UCSD-AML1 (cell line): ENCODE data around the gene TESK2.

Experiments used
- DNase-seq: peaks from one replicate; lab custom pipeline; 2025; ENCODE audit not compliant: unreplicated experiment; lab: John Stamatoyannopoulos, UW

TESK2 gene

DNA sequence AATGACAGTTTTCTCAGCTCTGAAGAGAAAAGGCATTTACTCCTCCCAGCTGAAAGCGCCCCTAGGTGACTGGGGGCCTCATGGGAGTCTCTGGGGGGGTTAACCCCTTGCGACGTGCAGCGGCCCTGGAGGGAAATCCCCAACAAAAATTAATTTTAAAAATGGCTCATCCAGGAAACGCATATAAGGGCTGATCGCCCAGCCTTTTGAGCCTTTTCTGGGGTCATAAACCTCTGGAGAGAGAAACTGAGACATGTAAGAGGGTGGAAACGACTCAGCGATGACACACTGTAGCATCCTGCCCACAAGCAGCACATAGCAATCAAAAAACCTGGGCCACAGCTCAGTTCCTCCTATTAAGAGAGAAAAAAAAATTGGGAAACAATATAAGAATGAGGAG, 184.6 kb downstream of the TESK2 start:
- DNase-seq = no peak

DNA sequence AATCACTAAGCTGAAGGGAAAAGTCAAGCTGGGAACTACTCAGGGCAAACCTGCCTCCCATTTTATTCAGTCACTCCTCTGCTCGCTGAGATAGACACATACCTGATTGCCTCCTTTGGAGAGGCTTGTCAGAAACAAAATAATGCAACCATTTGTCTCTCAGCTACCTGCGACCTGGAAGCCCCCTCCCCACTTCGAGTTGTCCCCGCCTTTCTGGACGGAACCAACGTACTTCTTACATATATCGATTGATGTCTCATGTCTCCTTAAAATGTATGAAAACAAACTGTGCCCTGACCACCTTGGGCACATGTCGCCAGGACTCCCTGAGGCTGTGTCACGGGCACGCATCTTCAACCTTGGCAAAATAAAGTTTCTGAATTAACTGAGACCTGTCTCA, 185.7 kb downstream of the TESK2 start:
- DNase-seq = no peak

DNA sequence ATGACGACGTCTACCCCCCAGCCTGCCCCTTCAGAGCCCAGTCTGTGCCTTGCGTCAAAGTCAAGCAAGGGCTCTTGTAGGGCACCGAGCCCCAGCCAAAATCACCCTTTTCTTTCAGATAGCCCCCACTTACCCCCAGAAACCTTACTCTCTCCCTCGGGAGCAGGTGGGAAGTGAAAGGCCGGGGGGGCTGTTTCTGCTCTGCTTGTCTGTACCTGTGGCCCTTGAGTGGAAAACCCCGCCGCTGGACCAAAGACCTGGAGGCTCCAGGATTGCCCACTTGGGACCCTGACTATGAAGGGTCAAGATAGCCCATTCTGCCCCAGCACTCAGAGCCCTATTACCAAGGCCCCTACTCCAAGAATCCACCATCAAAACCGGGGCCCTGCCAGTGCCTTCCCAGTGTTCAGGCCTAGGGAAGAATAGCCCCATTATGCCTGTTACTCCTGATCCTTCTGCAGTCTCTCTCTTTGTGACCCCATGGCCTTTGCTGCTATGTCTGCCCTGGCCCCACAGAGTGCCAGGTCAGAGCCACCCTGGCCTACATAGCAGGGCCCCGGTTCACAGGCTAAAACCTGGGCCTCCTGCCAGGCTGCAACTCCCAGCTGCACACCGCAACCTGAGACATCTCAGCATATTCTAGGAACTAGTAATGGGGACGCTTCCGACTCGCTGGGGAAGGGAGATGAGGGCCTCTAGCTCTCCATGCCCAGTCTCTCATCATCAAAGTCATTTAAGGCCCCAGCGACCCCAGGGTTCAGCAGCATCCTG, 186.5 kb downstream of the TESK2 start:
- DNase-seq = no peak

DNA sequence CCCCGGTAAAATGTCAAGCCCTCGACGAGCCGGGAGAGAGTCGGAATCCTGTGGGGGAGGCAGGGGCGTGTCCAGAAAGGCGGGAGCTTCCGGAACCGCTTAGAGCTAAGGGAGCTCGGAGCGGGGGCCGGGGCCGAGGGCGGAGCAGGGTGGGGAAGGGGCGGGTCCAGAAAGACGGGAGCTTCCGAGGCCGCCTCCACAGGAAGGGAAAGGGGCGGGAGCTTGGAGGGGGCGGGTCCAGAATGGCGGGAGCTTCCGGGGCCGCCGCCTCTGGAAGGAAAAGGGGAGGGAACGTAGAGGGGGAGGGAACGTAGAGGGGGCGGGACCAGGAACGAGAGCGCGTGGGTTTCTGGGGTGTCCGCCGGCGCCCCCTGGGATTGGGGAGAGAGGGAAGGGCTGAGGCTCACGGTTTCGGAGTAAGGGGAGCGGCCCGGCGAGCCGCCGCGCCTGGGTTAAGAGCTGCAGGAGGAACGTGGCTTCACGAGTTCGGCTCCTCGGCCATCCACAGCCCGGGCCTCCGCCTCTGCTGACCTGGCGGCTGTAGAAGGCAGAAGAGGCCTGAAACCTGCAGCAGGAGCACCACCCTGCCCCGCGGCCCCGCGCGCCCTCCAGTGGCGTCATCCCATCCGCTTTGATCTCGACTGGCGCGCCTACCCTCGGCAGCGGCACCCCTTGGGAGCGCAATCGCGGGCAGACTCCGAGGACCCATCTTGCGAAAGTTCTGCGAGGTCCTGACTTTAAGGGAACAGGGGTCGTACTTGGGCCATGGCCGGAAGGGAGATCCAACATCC, 187.2 kb downstream of the TESK2 start:
- peak; percentile 99 for DNase-seq

DNA sequence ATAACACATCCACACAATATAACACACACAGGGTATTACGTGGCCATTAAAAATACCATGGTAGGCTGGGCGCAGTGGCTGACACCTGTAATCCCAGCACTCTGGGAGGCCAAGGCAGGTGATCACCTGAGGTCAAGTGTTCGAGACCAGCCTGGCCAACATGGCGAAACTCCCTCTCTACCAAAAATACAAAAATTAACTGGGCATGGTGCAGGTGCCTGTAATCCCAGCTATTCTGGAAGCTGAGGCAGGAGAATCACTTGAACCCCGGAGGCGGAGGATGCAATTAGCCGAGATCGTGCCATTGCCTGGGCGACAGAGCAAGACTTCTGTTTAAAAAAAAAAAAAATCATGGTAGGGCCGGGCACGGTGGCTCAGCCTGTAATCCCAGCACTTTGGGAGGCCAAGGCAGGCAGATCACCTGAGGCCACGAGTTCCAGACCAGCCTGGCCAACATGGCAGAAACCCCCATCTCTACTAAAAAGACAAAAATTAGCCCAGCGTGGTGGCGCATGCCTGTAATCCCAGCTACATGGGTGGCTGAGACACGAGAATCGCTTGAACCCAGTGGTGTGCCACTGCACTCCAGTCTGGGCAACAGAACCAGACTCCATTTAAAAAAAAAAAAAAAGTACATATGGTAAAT, 188.3 kb downstream of the TESK2 start:
- no peak for DNase-seq

DNA sequence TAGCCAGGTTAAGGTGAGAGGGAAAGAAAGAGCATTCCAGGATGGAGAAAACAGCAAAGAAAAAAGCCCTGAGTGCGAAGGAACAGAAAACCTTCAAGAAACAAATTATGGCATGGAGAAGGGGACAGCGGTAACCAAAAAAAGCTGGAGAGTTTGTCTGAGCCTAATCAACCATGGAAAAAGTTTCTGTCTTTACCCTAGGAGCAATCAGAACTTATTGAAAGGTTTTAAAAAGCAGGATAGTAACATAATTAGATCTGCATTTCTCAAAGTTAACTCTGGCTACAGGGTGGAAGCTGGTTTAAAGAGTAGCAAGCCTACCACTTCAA, 190.3 kb downstream of the TESK2 start:
- DNase-seq = no peak

DNA sequence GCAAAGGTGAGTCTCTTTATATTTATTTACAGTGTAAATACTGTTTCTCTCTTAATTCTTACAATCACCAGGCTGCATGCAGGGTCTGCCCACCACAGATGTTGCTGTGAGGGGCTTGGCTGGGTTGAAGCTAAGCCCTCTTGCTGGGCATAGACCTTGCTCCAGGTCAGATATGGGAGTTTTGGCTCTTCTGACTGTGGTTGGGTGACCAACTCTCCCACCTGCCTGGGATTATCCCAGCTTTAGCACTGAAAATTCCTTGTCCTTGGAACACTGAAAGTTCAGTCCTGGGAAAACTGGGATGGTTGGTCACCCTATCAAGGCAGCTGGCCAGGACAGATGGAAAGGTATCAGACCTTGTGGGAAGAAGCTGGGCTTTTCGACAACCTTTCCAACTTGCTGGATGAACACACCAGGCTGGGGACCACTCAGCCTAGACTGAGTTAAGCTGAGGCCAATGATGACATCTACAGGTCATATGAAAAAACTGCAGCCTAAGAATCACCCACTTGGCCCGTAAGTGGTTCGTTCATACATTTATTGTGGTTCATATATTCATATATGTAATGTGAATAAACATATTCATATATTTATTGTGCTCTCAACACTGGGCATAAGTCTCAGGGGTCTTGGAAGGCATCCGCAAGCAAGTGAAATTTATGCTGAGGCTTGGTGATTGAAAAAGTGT, 190.8 kb downstream of the TESK2 start:
- peak; percentile 19 for DNase-seq

DNA sequence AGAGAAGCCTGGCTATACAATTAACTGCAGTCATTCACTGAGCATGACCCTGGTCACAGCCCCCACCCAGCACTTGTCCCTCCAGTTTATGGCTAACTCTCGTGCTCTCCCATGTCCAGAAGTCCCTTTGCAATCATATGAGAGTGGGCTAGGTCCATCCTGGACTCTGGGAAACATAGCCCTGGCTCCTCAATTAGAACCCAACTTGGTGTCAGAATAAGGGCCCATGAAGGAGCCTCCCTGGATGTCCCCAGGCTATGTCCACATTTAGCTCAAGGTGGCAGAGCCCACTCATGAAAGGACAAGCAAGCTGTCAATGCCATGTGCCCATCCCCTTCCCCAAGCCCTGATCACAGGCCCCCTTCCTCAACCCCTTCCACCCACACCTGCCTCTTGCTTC, 191.7 kb downstream of the TESK2 start:
- no peak for DNase-seq

DNA sequence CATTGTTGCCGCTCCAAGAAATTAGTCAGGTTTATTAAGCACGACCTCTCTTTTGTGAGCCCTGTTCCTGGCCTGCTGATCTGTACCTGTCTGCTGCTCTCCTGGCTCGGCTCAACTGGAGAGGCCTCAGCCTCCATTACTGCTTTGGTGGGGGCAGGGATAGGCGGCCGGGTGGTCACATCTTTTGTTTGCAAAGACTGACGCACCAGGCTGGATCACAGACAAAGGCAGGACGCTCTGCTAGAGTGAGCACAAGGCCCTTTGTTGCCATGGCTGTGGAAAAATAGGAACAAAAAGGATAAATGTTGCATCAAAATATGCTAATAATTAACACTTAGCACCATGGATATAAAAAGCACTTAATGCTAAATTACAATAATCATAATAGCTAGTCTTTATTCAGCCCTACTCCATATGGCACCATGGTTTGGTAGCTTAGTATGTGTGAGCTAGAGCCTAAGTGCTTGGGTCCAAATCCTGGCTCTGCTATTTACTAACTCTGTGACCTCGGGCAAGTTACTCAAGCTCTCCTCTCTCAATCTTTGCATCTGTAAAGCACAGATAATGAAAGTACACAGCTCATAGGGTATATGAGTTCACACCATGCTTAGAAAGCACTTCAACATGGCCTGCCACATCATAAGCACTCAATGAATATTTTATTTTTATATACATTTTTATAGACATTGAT, 193.2 kb downstream of the TESK2 start:
- no peak for DNase-seq
